ENCODE data around the gene HAUS2. TPM values are rescaled to one million over a fixed set of nuclear protein-coding genes. Genes with fewer than 3 reads are reported as not detected.
"Not testable (repeated sequence)": the region's sequence is repeated elsewhere in the genome, so short reads cannot be mapped to it uniquely, and the experiment has no call there.

The HAUS2 gene
- total RNA-seq, 1 donor = 12.4 TPM

GRCh38 chr15:42575188-42576039 is 26.8 kb downstream of the HAUS2 start, which contains the start of gene STARD9:
TSS of gene STARD9 (plus strand) at chr15:42575606. CDS start at chr15:42575716, 110 bp downstream.
- DNase-seq (ENCODE audit: low read depth in 2 of 3, low spot score in 2 of 3) = peak; percentile 86 to 98 (median 97)

- no peak for DNase-seq (ENCODE audit: low read depth in 2 of 3, low spot score in 2 of 3)
Observed at GRCh38 chr15:42576040-42576594, 27.5 kb downstream of the HAUS2 start.

- no peak for DNase-seq (ENCODE audit: low read depth in 2 of 3, low spot score in 2 of 3)
Observed at GRCh38 chr15:42576776-42577175, 28.1 kb downstream of the HAUS2 start.

- DNase-seq (ENCODE audit: low read depth in 2 of 3, low spot score in 2 of 3) = no peak
Observed at GRCh38 chr15:42577514-42578031, 28.9 kb downstream of the HAUS2 start.

- no peak for DNase-seq (ENCODE audit: low read depth in 2 of 3, low spot score in 2 of 3)
Observed at GRCh38 chr15:42578984-42579537, 30.4 kb downstream of the HAUS2 start.

GRCh38 chr15:42581272-42581730 is 32.7 kb downstream of the HAUS2 start:
- DNase-seq (ENCODE audit: low read depth in 2 of 3, low spot score in 2 of 3) = peak; percentile 44 to 87 (median 79)

GRCh38 chr15:42582569-42583375 is 34.1 kb downstream of the HAUS2 start:
- no peak for DNase-seq (ENCODE audit: low read depth in 2 of 3, low spot score in 2 of 3)

GRCh38 chr15:42584031-42584765 is 35.6 kb downstream of the HAUS2 start:
- DNase-seq (ENCODE audit: low read depth in 2 of 3, low spot score in 2 of 3) = no peak

- no peak for DNase-seq (ENCODE audit: low read depth in 2 of 3, low spot score in 2 of 3)
Observed at GRCh38 chr15:42590619-42591237, 42.1 kb downstream of the HAUS2 start.

- peak in 1 of 3 donors; percentile 36 for DNase-seq (ENCODE audit: low read depth in 2 of 3, low spot score in 2 of 3)
Observed at GRCh38 chr15:42591238-42591934, 42.7 kb downstream of the HAUS2 start.

- DNase-seq (ENCODE audit: low read depth in 2 of 3, low spot score in 2 of 3) = no peak
Observed at GRCh38 chr15:42592716-42593115, 44.1 kb downstream of the HAUS2 start.

GRCh38 chr15:42593143-42593542 is 44.5 kb downstream of the HAUS2 start:
- DNase-seq (ENCODE audit: low read depth in 2 of 3, low spot score in 2 of 3) = no peak

GRCh38 chr15:42594095-42594494 is 45.5 kb downstream of the HAUS2 start:
- DNase-seq (ENCODE audit: low read depth in 2 of 3, low spot score in 2 of 3) = no peak

- peak in 1 of 3 donors; percentile 27 for DNase-seq (ENCODE audit: low read depth in 2 of 3, low spot score in 2 of 3)
Observed at GRCh38 chr15:42595626-42596240, 47.1 kb downstream of the HAUS2 start.

- DNase-seq (ENCODE audit: low read depth in 2 of 3, low spot score in 2 of 3) = not testable (repeated sequence)
Observed at GRCh38 chr15:42601316-42601715, 52.7 kb downstream of the HAUS2 start.

GRCh38 chr15:42602501-42602900 is 53.9 kb downstream of the HAUS2 start:
- DNase-seq (ENCODE audit: low read depth in 2 of 3, low spot score in 2 of 3) = no peak

- DNase-seq (ENCODE audit: low read depth in 2 of 3, low spot score in 2 of 3) = no peak
Observed at GRCh38 chr15:42603978-42604377, 55.3 kb downstream of the HAUS2 start.

Data from hematopoietic multipotent progenitor cell (in vitro differentiated cells).